ENCODE data around the gene UPK2. TPM values are rescaled to one million over a fixed set of nuclear protein-coding genes. Genes with fewer than 3 reads are reported as not detected.

Gene UPK2
- total RNA-seq, 2 experiments from 2014 or later: 0.19 to 0.32 TPM

DNA sequence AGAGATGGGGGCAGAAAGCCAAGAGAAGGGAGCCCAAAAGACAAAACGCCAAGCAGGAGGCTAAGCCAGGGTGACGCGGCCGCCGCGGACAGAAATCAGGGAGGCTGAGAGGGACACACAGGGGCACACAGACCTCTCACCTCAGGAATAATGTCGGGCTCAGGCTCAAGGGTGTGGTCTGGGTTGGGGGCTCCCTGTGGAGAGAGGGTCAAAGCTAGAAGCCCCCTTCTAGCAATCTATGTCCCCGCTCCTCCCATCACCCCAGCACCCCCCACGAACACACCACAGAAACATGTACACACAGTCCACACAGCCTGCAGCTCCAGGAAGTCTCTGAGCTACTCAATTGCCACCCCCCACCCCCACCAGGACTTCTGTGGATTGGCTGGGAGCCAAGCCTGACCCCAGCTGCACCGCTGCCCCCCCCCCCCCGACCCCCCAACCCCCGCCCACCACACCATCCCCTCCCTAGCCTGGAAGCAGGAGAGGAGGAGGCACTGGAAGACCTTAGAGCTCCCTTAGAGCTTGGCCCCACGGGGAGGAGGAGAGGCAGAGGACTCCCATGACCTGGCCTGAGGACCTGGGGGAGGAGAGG lies 37.3 kb upstream of the UPK2 start:
- H3K27ac Mint-ChIP-seq: peak overlapping the region; percentile 100
- no peaks in the 10 kb centered on the region for H3K9me3 Mint-ChIP-seq (ENCODE audit: low read depth)
- peak overlapping the region; percentile 86 for H3K4me3 Mint-ChIP-seq
- intact Hi-C loops (cut with DNase I, micrococcal nuclease): no loop called here
- no peaks in the 10 kb centered on the region for H3K27me3 Mint-ChIP-seq
- peaks cover 80% of the 10 kb centered on the region for H3K4me1 Mint-ChIP-seq
- peak; percentile 50 for DNase-seq
- no peak for ATAC-seq
- ChIA-PET CTCF (no interaction called here), POLR2A (interaction anchor here (0.5 to 0.7 kb wide), 2 partner anchors 45 to 100 kb away, joined by 3 read pairs; partner anchors contain the start of genes RPS25 and TRAPPC4)
- H3K36me3 Mint-ChIP-seq (ENCODE audit: low read depth): peaks cover 11% of the 10 kb centered on the region

DNA sequence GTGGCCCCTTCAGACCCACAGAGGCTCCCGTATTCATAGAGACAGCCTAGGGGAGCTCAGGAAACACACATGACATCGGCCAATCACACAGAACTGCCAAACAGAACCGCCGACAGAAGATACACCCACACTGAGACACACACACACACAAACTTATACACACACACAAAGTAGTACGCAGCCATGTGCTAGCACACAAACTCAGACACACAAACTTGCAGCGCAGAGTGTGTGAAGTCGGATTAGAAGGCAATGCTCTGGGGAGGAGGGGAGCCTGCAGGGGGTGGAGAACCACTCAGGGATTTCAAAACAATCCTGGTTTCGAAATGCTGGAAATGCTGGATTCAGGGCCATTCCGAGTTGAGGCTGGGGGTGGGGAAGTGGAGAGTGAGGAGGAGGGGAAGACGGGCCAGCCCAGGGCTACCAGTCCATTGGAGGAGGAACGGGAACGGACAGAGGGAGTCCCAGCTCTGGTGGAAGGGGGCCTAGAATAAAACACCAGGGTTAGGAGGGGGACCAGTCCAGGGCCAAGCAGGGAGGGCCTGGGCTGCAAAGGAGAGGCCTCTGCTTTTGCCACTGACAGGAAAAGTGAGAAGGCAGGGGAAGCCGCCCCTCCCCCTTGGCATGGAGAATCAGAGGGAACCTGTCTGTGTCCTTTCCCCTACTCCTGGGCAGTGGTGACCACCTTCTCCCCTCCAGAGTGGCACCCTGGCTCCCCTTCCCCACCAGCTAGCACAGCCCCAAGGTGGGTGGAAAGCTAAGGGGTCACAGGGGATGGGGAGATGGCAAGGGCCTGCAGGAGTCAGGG lies 34.8 kb upstream of the UPK2 start:
- H3K36me3 Mint-ChIP-seq (ENCODE audit: low read depth): peaks cover 11% of the 10 kb centered on the region
- ATAC-seq: no peak
- H3K4me3 Mint-ChIP-seq: peak overlapping the region; percentile 86
- peaks cover 58% of the 10 kb centered on the region for H3K4me1 Mint-ChIP-seq
- no peaks in the 10 kb centered on the region for H3K27me3 Mint-ChIP-seq
- peak; percentile 46 for DNase-seq
- ChIA-PET POLR2A (interaction anchor here (0.7 to 2.2 kb wide), 3 partner anchors 9 to 136 kb away, joined by 4 to 18 read pairs (median 4); partner anchors contain the start of gene CXCR5), CTCF (interaction anchor here (0.7 to 1.2 kb wide), 2 partner anchors 9 to 55 kb away, joined by 3 to 5 read pairs; no protein-coding TSS in a partner anchor)
- no peaks in the 10 kb centered on the region for H3K9me3 Mint-ChIP-seq (ENCODE audit: low read depth)
- peak overlapping the region; percentile 95 for H3K27ac Mint-ChIP-seq
- intact Hi-C loops (cut with DNase I, micrococcal nuclease): no loop called here

DNA sequence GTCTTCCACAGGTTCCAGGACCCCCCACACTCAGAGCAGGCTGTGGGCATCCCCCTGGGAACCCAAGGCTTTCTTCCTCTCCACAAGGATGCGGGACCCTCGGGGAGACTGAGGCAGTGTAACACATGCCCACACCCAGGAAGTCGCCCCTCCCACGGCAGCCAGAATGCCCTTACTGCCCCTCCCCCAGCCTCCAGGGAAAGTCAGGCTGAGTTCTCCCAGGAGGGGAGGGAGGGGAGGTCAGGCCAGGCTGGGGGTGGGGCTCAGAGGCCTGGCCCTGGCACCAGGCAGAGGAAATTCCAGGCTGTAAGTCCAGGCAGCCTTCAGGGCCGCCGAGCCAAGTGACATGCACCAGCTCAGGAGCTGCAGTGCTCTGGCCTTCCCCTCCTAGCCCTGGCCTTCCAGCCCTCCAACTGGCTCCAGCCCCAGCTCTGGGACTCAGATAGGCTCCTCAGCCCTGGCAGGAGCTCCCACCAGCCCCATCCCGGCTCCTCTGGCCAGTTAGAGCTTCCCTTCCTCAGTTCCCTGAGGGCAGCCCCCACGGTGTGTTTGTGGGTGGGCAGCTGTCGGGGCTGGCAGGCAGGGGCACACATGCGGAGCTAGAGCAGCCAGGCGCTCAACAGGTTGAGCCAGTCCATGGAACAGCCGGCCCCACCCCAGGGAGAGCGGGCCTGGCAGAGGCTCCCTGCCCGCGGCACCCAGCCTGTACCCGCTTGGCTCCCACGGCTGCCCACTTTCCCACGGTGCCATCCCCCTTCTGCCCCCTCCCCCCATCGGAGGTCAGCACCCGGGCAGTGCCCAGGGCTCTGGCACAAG lies 34.0 kb upstream of the UPK2 start:
- ATAC-seq (no peak), DNase-seq (peak; percentile 34)
- intact Hi-C loops (cut with DNase I, micrococcal nuclease): no loop called here
- CTCF ChIA-PET: interaction anchor here (0.6 to 2.8 kb wide), 8 partner anchors 9 to 175 kb away, joined by 3 to 9 read pairs (median 4); no protein-coding TSS in a partner anchor
- Mint-ChIP-seq H3K4me1 (peaks cover 58% of the 10 kb centered on the region), H3K36me3 (ENCODE audit: low read depth) (peaks cover 11% of the 10 kb centered on the region), H3K9me3 (ENCODE audit: low read depth) (no peaks in the 10 kb centered on the region), H3K27me3 (no peaks in the 10 kb centered on the region), H3K4me3 (peak overlapping the region; percentile 86), H3K27ac (peak overlapping the region; percentile 95)
- POLR2A ChIA-PET: interaction anchor here (0.7 to 2.2 kb wide), 3 partner anchors 10 to 132 kb away, joined by 4 to 18 read pairs (median 10); partner anchors contain the start of genes CXCR5 and DDX6

DNA sequence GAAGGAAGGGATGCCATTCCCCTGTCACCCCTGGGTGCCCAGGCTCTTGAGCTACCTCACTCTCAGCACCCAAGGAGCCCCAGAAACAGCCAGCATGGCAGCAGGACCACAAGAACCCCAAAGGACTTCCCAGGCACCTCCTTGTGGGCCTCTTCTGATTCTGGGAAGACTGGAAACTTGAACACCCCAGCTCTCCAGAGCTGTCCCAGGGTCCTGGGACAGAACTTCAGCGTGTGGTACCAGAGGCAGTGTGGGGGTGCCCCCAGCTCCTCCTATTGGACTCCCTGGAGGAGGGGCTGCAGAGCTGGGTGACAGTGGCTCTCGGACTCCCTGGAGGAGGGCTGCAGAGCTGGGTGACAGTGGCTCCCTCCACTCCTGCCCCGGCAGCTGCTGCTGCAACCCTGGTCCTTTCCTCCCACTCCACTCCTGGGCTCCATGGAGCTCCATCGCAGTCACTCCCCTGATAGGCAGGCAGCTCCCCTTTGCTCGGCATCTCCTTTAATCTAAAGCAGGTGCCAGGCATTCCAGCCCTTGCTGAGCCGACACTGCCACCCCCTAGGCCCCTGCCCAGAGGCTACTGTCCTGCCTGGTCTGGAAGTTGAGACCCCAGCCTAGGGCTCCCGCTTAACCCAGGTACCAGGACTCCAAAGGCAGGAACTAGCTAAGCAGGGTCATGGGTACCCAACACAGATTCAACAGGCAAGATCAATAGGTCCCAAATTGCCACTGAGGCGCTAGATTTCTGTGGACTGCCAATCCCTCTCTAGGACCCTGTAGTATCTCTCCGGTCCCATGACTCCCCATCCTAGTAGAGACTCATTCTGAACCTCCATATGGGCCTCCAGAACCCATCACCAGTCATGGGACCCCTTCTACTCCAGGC lies 33.1 kb upstream of the UPK2 start:
- CTCF ChIA-PET: interaction anchor here (0.6 to 2.8 kb wide), 10 partner anchors 8 to 375 kb away, joined by 3 to 9 read pairs (median 4); partner anchors contain the start of gene DDX6
- DNase-seq (peak; percentile 27), ATAC-seq (no peak)
- no peaks in the 10 kb centered on the region for H3K27me3 Mint-ChIP-seq
- POLR2A ChIA-PET: interaction anchor here (1.4 to 2.2 kb wide), 2 partner anchors 10 to 132 kb away, joined by 10 to 18 read pairs; partner anchors contain the start of gene DDX6
- peak overlapping the region; percentile 77 for H3K4me3 Mint-ChIP-seq
- H3K27ac Mint-ChIP-seq: peak overlapping the region; percentile 88
- no peaks in the 10 kb centered on the region for H3K9me3 Mint-ChIP-seq (ENCODE audit: low read depth)
- intact Hi-C loops (cut with DNase I, micrococcal nuclease): no loop called here
- peaks cover 58% of the 10 kb centered on the region for H3K4me1 Mint-ChIP-seq
- peaks cover 6% of the 10 kb centered on the region for H3K36me3 Mint-ChIP-seq (ENCODE audit: low read depth)

DNA sequence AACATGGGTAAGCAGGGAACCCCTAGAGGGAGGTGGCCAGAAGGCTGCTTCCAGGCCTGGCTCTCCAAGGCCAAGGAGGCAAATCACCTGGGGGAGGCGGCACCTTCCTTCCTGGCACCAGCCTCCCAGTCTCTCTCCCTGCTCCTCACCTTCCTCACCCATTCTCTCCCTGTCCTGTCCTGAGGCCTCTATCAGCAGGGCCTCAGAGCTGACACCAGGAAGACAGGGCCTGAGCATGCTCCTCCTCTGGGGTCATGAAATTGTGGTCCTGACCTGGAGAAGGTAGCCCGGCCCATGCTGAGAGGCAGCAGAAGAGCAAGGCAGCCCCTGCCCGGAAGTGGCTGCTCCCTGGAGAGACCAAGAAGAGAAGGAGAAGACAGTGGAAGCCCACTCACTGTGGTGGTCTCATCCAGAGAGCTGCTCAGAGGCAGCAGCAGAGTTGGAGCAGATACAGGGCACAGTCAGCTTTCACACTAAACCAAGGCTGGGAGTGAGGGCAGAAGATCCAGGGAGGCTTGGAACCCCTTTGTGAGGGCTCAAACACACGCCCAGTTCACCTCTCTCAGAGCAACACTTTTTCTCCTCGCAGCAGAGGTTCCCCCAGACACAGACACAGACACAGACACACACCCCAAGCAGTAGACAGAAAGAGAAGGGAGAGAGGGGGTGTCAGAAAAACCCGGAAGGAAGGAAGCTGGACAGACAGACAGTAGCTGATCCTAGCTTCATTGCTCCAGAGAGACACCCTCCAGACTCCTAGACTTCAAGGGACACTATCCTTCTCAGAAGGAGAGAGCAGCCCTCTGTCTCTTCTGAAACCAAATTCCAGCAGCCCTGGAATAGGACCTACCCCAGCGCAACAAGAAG lies 32.1 kb upstream of the UPK2 start:
- intact Hi-C loops (cut with DNase I, micrococcal nuclease): loop anchor here in 1 of 2 experiments (1.0 kb wide), 1 partner anchor 94 kb away; the partner anchor contains the start of genes RPS25 and TRAPPC4
- ATAC-seq (no peak), DNase-seq (peak; percentile 36)
- Mint-ChIP-seq H3K27me3 (no peaks in the 10 kb centered on the region), H3K9me3 (ENCODE audit: low read depth) (no peaks in the 10 kb centered on the region), H3K27ac (peak overlapping the region; percentile 88), H3K4me1 (peaks cover 55% of the 10 kb centered on the region), H3K4me3 (peak overlapping the region; percentile 77), H3K36me3 (ENCODE audit: low read depth) (no peaks in the 10 kb centered on the region)
- CTCF ChIA-PET: interaction anchor here (0.6 to 2.8 kb wide), 12 partner anchors 16 to 374 kb away, joined by 3 to 9 read pairs (median 4); partner anchors contain the start of gene DDX6
- POLR2A ChIA-PET: interaction anchor here (0.6 to 2.2 kb wide), 4 partner anchors 10 to 51 kb away, joined by 3 to 18 read pairs (median 8); no protein-coding TSS in a partner anchor

DNA sequence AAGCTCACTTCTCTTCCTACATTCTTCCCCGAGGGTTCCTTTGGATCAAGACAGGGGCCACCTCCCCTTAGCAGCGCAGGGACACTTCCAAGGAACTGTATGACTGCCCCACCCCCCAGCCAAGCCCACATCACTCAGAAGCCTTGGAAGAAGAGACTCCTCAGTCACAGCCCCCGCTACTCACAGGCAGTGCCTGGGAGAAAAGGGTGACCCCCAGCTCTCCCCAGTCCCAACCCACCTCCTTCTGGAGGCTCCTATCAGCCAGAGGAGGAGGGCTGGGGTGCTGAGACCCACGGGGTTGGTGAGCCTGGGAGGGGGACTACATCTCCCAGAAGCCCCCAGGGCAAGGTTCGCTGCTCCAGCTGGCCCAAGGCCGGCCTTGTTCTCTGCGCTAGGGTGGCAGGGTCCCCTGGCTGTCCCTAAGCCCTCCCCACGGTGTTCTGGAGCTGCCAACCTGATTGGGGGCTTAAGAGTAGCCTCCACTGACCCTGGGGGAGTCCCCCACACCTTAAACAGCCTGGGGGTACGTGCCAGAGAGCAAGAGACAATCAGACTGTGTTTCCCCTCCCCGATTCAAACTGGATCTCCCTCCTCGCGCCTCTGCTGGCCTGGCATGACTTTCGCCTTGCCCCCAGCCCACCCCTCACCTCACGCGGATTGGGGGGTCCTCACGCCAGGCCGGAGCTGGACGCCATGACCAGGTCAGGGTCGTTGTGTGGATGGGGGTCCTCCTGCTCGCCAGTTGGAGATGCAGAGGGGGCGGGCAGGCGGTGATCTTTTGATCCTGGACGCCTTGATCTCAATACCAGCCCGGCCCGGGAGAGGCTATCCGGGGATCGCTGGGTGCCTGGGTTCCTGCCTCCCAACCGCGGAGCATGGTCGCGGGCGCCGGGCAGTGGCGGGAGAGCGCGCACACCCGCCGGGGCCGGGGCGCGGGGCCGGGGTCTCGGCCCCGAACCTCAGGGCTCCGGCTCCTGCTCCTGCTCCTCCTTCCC lies 31.2 kb upstream of the UPK2 start:
- ChIA-PET CTCF (interaction anchor here (0.6 to 2.8 kb wide), 14 partner anchors 11 to 235 kb away, joined by 3 to 9 read pairs (median 3); partner anchors contain the start of gene DDX6), POLR2A (interaction anchor here (0.6 to 2.0 kb wide), 4 partner anchors 11 to 52 kb away, joined by 3 to 26 read pairs (median 8); no protein-coding TSS in a partner anchor)
- ATAC-seq (no peak), DNase-seq (peak; percentile 81)
- Mint-ChIP-seq H3K4me1 (peaks cover 46% of the 10 kb centered on the region), H3K36me3 (ENCODE audit: low read depth) (no peaks in the 10 kb centered on the region), H3K4me3 (peak overlapping the region; percentile 77), H3K27me3 (no peaks in the 10 kb centered on the region), H3K9me3 (ENCODE audit: low read depth) (no peaks in the 10 kb centered on the region), H3K27ac (peak overlapping the region; percentile 88)
- intact Hi-C loops (cut with DNase I, micrococcal nuclease): loop anchor here (1.0 to 5.0 kb wide), 6 partner anchors 92 to 703 kb away; partner anchors contain the start of genes KMT2A (in 2 of the 2), RPS25 (in 2 of the 2), TRAPPC4 (in 2 of the 2) and ATP5MG (in 1 of the 2)

DNA sequence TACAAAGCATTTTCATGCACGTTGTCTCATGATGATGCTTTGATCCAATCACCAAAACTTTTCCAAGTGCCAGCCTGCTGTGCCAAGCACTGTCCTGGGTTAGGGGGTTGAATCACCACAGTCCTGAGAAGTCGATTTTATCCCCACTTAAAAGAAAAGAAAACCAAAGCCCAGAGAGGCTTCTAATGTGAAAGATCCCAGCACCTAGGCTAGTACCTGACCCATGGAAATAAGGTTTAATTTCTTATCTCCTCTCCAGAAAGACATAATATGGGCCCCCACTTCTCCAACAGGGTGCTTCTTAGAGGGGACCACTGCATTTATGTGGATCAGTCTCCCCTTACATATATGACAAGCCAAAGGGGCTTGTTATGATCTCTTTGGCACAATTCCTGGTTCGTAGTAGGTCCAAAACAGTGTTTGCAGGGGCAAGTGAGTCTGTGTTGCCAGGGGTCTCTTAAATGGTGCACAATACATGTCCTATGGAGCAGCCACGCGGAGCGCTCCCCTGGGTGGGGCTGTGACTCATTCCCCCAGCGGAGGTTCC lies 28.5 kb upstream of the UPK2 start:
- DNase-seq: no peak
- intact Hi-C loops (cut with DNase I, micrococcal nuclease): loop anchor here (1.0 to 5.0 kb wide), 11 partner anchors 15 to 705 kb away; partner anchors contain the start of genes CXCR5 (in 2 of the 2), KMT2A (in 2 of the 2), RPS25 (in 2 of the 2) and TRAPPC4 (in 2 of the 2)
- H3K27me3 Mint-ChIP-seq: no peaks in the 10 kb centered on the region
- H3K36me3 Mint-ChIP-seq (ENCODE audit: low read depth): no peaks in the 10 kb centered on the region
- ChIA-PET CTCF (interaction anchor here (0.5 to 1.7 kb wide), 4 partner anchors 21 to 246 kb away, joined by 3 to 4 read pairs (median 3); no protein-coding TSS in a partner anchor), POLR2A (interaction anchor here (0.6 kb wide), 2 partner anchors 63 to 163 kb away, joined by 3 to 4 read pairs; no protein-coding TSS in a partner anchor)
- peaks cover 42% of the 10 kb centered on the region for H3K4me1 Mint-ChIP-seq
- peak overlapping the region; percentile 86 for H3K4me3 Mint-ChIP-seq
- ATAC-seq: no peak
- no peaks in the 10 kb centered on the region for H3K9me3 Mint-ChIP-seq (ENCODE audit: low read depth)
- peak overlapping the region; percentile 97 for H3K27ac Mint-ChIP-seq

Data from activated CD4-positive, alpha-beta T cell treated with anti-CD3 and anti-CD28 coated beads for 36 hours (primary cell).